Ovary (tissue), 3 donors: ENCODE results near the gene DSCAM.

Experiments used
- CTCF ChIP-seq, 3 donors: fragments of 450-650 bp in 2 of 3; fragments of 200-600 bp in 1 of 3; IDR thresholded peaks; one replicate each; pipeline versions ENCODE4 v1.5.1 to v1.8.0; 2016 to 2022; ENCODE audit warnings: antibody characterized with exemption in 3 of 3, mild to moderate bottlenecking in 1 of 3
- POLR2A ChIP-seq: fragments of 450-650 bp; IDR thresholded peaks from one replicate; pipeline ENCODE4 v1.6.1; 2017; ENCODE audit warnings: antibody characterized with exemption, mild to moderate bottlenecking, moderate library complexity
- donor health status: DM: no; HTN: no; CAD: no.

GRCh38 chr21:40605094-40605493 lies 241.9 kb downstream of the DSCAM start:
- no peak for TF ChIP-seq CTCF (IDR thresholded peaks at IDR 0.05)
- TF ChIP-seq POLR2A: no peak
